Measurements from ENCODE around the gene PAMR1. TPM values are rescaled to one million over a fixed set of nuclear protein-coding genes. Genes with fewer than 3 reads are reported as not detected.

Gene PAMR1
- total and polyA plus RNA-seq, 4 donors = 0.60 to 15.2 (median 1.4) TPM

DNA sequence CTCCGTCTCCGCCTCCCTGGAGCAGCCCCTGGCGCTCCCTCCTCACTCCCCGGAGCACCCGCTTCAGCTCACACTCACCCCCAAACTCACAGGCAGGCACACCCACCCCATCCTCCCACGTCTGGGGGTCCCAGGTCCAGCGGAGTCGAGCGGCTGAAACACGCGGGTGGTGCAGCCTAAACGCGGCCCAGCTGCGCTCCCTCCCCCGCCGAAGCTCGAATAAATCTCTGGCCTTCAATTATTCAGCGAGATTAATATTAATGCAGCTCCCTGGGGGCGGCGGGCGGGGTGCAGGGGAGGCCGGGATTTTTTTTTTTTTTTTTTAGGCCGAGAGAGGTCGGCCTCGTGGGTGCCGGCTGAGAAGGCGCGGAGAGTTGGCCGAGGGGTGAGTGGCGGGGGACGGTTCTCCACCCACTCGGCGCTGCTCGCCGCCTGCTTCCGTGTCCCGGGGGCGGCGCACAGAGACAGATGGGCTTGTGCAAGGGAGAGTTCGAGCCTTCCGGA lies 105.5 kb downstream of the PAMR1 start:
- no peak for ATAC-seq (ENCODE audit: insufficient read depth, low FRiP score)
- H3K9ac ChIP-seq (ENCODE audit: insufficient read depth in 1 of 2, low read length in 2 of 2) = no peak overlapping the region
- 0 to 4% methylated on average over 41 of the region's 41 CpGs for WGBS, 2 donors
- peaks cover 0 to 3% (median 0%) of the 10 kb centered on the region in 4 donors for H3K9me3 ChIP-seq (ENCODE audit: control insufficient read depth in 4 of 4, insufficient read depth in 3 of 4, low read length in 3 of 4)
- peak in 2 of 3 donors; percentile 34 to 36 for DNase-seq
- TF ChIP-seq, protein P1, sequence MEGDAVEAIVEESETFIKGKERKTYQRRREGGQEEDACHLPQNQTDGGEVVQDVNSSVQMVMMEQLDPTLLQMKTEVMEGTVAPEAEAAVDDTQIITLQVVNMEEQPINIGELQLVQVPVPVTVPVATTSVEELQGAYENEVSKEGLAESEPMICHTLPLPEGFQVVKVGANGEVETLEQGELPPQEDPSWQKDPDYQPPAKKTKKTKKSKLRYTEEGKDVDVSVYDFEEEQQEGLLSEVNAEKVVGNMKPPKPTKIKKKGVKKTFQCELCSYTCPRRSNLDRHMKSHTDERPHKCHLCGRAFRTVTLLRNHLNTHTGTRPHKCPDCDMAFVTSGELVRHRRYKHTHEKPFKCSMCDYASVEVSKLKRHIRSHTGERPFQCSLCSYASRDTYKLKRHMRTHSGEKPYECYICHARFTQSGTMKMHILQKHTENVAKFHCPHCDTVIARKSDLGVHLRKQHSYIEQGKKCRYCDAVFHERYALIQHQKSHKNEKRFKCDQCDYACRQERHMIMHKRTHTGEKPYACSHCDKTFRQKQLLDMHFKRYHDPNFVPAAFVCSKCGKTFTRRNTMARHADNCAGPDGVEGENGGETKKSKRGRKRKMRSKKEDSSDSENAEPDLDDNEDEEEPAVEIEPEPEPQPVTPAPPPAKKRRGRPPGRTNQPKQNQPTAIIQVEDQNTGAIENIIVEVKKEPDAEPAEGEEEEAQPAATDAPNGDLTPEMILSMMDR (IDR thresholded peaks at IDR 0.05; ENCODE audit: control extremely low read depth, extremely low read depth) = no peak
- H3K27ac ChIP-seq (ENCODE audit: low read depth in 1 of 2, low read length in 1 of 2) = no peak overlapping the region
- peak overlapping the region; percentile 36 for H3K4me3 ChIP-seq
- H3K27me3 ChIP-seq (ENCODE audit: control insufficient read depth in 3 of 3, insufficient read depth in 3 of 3, low read length in 2 of 3) = peaks cover 6 to 67% (median 65%) of the 10 kb centered on the region in 3 donors
- no peaks in the 10 kb centered on the region for H3K36me3 ChIP-seq (ENCODE audit: control insufficient read depth in 4 of 4, insufficient read depth in 4 of 4, low read length in 4 of 4)
- peaks cover 0 to 9% (median 3%) of the 10 kb centered on the region in 5 donors for H3K4me1 ChIP-seq (ENCODE audit: control insufficient read depth in 5 of 5, insufficient read depth in 5 of 5, low read length in 5 of 5)

- H3K4me3 ChIP-seq = peak within 1 kb of the TSS; percentile 36
- peaks cover 6 to 69% (median 67%) of the 10 kb centered on the region in 3 donors for H3K27me3 ChIP-seq (ENCODE audit: control insufficient read depth in 3 of 3, insufficient read depth in 3 of 3, low read length in 2 of 3)
- 0 to 1% methylated on average over 52 to 71 of the region's 71 CpGs for WGBS, 2 donors
- no peak within 1 kb of the TSS for H3K9ac ChIP-seq (ENCODE audit: insufficient read depth in 1 of 2, low read length in 2 of 2)
- DNase-seq (peak; percentile 22 to 70 (median 53)), ATAC-seq (ENCODE audit: insufficient read depth, low FRiP score) (peak; percentile 13)
- TF ChIP-seq, protein P1 (IDR thresholded peaks at IDR 0.05; ENCODE audit: control extremely low read depth, extremely low read depth) = no peak
- peaks cover 0 to 3% (median 0%) of the 10 kb centered on the region in 4 donors for H3K9me3 ChIP-seq (ENCODE audit: control insufficient read depth in 4 of 4, insufficient read depth in 3 of 4, low read length in 3 of 4)
- H3K36me3 ChIP-seq (ENCODE audit: control insufficient read depth in 4 of 4, insufficient read depth in 4 of 4, low read length in 4 of 4) = no peaks in the 10 kb centered on the region
- H3K27ac ChIP-seq (ENCODE audit: low read depth in 1 of 2, low read length in 1 of 2) = no peak within 1 kb of the TSS
- peaks cover 0 to 9% (median 3%) of the 10 kb centered on the region in 5 donors for H3K4me1 ChIP-seq (ENCODE audit: control insufficient read depth in 5 of 5, insufficient read depth in 5 of 5, low read length in 5 of 5)
Observed at GRCh38 chr11:35419184-35419829, 106.1 kb downstream of the PAMR1 start, which contains the start of gene SLC1A2. Gene SLC1A2, minus strand, starts transcription at chr11:35419558. Its CDS starts 592 bp downstream, at chr11:35418966.

- WGBS, 2 donors = 2 to 6% methylated on average over 62 to 69 of the region's 69 CpGs
- Histone ChIP-seq H3K27ac (ENCODE audit: low read depth in 1 of 2, low read length in 1 of 2) (no peak overlapping the region), H3K4me3 (peak overlapping the region; percentile 36), H3K9me3 (ENCODE audit: control insufficient read depth in 4 of 4, insufficient read depth in 3 of 4, low read length in 3 of 4) (no peaks in the 10 kb centered on the region), H3K36me3 (ENCODE audit: control insufficient read depth in 4 of 4, insufficient read depth in 4 of 4, low read length in 4 of 4) (no peaks in the 10 kb centered on the region), H3K27me3 (ENCODE audit: control insufficient read depth in 3 of 3, insufficient read depth in 3 of 3, low read length in 2 of 3) (peaks cover 6 to 73% (median 65%) of the 10 kb centered on the region in 3 donors), H3K9ac (ENCODE audit: insufficient read depth in 1 of 2, low read length in 2 of 2) (no peak overlapping the region), H3K4me1 (ENCODE audit: control insufficient read depth in 5 of 5, insufficient read depth in 5 of 5, low read length in 5 of 5) (peaks cover 0 to 9% (median 3%) of the 10 kb centered on the region in 5 donors)
- DNase-seq (peak; percentile 31 to 50 (median 40)), ATAC-seq (ENCODE audit: insufficient read depth, low FRiP score) (peak; percentile 59)
- TF ChIP-seq, protein P1 (IDR thresholded peaks at IDR 0.05; ENCODE audit: control extremely low read depth, extremely low read depth) = no peak
Observed at GRCh38 chr11:35418282-35419183, 106.9 kb downstream of the PAMR1 start.
